Measurements from ENCODE around the gene KIAA1191. TPM values are rescaled to one million over a fixed set of nuclear protein-coding genes. Genes with fewer than 3 reads are reported as not detected.
A peak's percentile ranks its signal among the peaks of the same experiment; 100 is the strongest.

The KIAA1191 gene
- total RNA-seq, 1 donor: 61.9 TPM

DNA sequence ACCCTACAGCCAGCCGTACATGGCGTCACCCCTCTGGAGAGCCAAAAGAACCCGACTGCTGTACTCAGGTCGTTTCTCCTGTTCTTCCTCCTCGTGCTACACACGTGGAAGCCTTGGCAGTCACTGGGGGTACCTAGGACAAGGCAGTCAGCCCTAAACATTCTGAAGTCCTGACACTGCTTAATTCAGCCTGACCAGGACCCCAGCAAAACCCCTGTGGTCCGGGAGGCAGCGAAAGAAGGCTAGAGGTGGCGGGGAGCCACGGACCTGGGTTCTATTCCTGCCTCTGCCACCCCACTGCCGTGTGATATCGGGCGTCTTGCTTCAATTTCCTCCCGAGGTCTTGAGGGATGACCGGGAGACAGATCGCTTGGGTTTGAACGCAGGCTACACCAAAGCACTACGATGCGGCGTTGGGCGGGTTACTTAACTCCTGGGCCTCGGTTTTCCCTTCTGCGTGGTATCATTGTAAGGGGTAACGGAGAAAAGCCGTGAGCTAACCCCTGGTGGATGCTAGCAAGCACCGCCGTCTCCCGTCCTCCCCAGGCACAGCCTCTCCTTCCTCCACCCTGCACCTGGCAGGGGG is 3.3 kb upstream of the KIAA1191 start:
- no peak for TF ChIP-seq CTCF (IDR thresholded peaks at IDR 0.05; ENCODE audit: extremely low read depth, low read depth, low read length)
- peaks cover 20% of the 10 kb centered on the region for H3K79me2 ChIP-seq (ENCODE audit: insufficient read depth, low read length)
- H4K20me1 ChIP-seq (ENCODE audit: insufficient read depth, low read length): peaks cover 4% of the 10 kb centered on the region
- H3K9me3 ChIP-seq (ENCODE audit: low read depth, low read length): no peaks in the 10 kb centered on the region
- H3K4me3 ChIP-seq (ENCODE audit: insufficient read depth, low read length): peak overlapping the region; percentile 87
- H3K4me1 ChIP-seq (ENCODE audit: insufficient read depth, low read length): peaks cover 16% of the 10 kb centered on the region
- H3K4me2 ChIP-seq (ENCODE audit: insufficient read depth, low read length): peak overlapping the region; percentile 93
- H3K27ac ChIP-seq (ENCODE audit: low read depth, low read length): peak overlapping the region; percentile 8
- peak overlapping the region; percentile 93 for H2AFZ ChIP-seq (ENCODE audit: low read length)
- H3K36me3 ChIP-seq (ENCODE audit: insufficient read depth, low read length): peaks cover 7% of the 10 kb centered on the region
- no peaks in the 10 kb centered on the region for H3K27me3 ChIP-seq (ENCODE audit: insufficient read depth, low read length)
- no peak for DNase-seq (ENCODE audit: insufficient read length, low spot score, missing footprints)

- Histone ChIP-seq H3K4me1 (ENCODE audit: insufficient read depth, low read length) (peaks cover 16% of the 10 kb centered on the region), H3K27me3 (ENCODE audit: insufficient read depth, low read length) (no peaks in the 10 kb centered on the region), H3K4me3 (ENCODE audit: insufficient read depth, low read length) (peak overlapping the region; percentile 99), H3K36me3 (ENCODE audit: insufficient read depth, low read length) (peaks cover 12% of the 10 kb centered on the region), H3K4me2 (ENCODE audit: insufficient read depth, low read length) (peak overlapping the region; percentile 93), H2AFZ (ENCODE audit: low read length) (peak overlapping the region; percentile 99), H3K9me3 (ENCODE audit: low read depth, low read length) (no peaks in the 10 kb centered on the region), H4K20me1 (ENCODE audit: insufficient read depth, low read length) (peaks cover 14% of the 10 kb centered on the region), H3K27ac (ENCODE audit: low read depth, low read length) (no peak overlapping the region), H3K79me2 (ENCODE audit: insufficient read depth, low read length) (peaks cover 41% of the 10 kb centered on the region)
- DNase-seq (ENCODE audit: insufficient read length, low spot score, missing footprints): peak; percentile 58
- TF ChIP-seq CTCF (IDR thresholded peaks at IDR 0.05; ENCODE audit: extremely low read depth, low read depth, low read length): no peak
These were observed 598 bp upstream of the KIAA1191 start for GRCh38 chr5:176362233-176362490.

GRCh38 chr5:176360894-176361436 is 599 bp downstream of the KIAA1191 start:
- peaks cover 47% of the 10 kb centered on the region for H3K79me2 ChIP-seq (ENCODE audit: insufficient read depth, low read length)
- TF ChIP-seq CTCF (IDR thresholded peaks at IDR 0.05; ENCODE audit: extremely low read depth, low read depth, low read length): no peak
- H3K9me3 ChIP-seq (ENCODE audit: low read depth, low read length): no peaks in the 10 kb centered on the region
- peak overlapping the region; percentile 97 for H2AFZ ChIP-seq (ENCODE audit: low read length)
- peaks cover 20% of the 10 kb centered on the region for H4K20me1 ChIP-seq (ENCODE audit: insufficient read depth, low read length)
- peak overlapping the region; percentile 77 for H3K27ac ChIP-seq (ENCODE audit: low read depth, low read length)
- H3K36me3 ChIP-seq (ENCODE audit: insufficient read depth, low read length): peaks cover 14% of the 10 kb centered on the region
- H3K27me3 ChIP-seq (ENCODE audit: insufficient read depth, low read length): no peaks in the 10 kb centered on the region
- H3K4me3 ChIP-seq (ENCODE audit: insufficient read depth, low read length): peak overlapping the region; percentile 99
- peaks cover 9% of the 10 kb centered on the region for H3K4me1 ChIP-seq (ENCODE audit: insufficient read depth, low read length)
- H3K4me2 ChIP-seq (ENCODE audit: insufficient read depth, low read length): peak overlapping the region; percentile 93
- DNase-seq (ENCODE audit: insufficient read length, low spot score, missing footprints): no peak

DNA sequence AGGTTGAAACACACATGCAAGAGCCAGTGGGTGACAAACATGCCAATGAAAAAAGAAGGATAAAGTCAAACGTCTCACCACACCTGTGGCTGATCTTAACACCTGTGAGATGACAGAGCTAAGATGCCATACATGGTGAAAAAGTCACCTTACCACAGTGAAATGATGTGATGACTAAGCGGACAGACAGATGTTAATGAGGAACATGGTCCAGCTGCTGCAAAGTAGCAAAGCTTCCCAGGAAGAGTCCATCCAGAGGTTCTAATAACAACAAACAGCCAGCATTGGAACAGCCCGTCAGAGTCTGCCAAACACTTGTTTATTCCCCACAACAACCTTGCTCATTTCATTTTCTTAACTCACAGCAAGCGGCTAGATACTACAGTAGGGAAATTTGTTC is 1.9 kb downstream of the KIAA1191 start:
- H2AFZ ChIP-seq (ENCODE audit: low read length): no peak overlapping the region
- H3K4me2 ChIP-seq (ENCODE audit: insufficient read depth, low read length): no peak overlapping the region
- no peak overlapping the region for H3K4me3 ChIP-seq (ENCODE audit: insufficient read depth, low read length)
- DNase-seq (ENCODE audit: insufficient read length, low spot score, missing footprints): no peak
- H4K20me1 ChIP-seq (ENCODE audit: insufficient read depth, low read length): peaks cover 30% of the 10 kb centered on the region
- no peaks in the 10 kb centered on the region for H3K9me3 ChIP-seq (ENCODE audit: low read depth, low read length)
- no peak for TF ChIP-seq CTCF (IDR thresholded peaks at IDR 0.05; ENCODE audit: extremely low read depth, low read depth, low read length)
- peaks cover 26% of the 10 kb centered on the region for H3K36me3 ChIP-seq (ENCODE audit: insufficient read depth, low read length)
- no peaks in the 10 kb centered on the region for H3K27me3 ChIP-seq (ENCODE audit: insufficient read depth, low read length)
- peaks cover 60% of the 10 kb centered on the region for H3K79me2 ChIP-seq (ENCODE audit: insufficient read depth, low read length)
- H3K4me1 ChIP-seq (ENCODE audit: insufficient read depth, low read length): peaks cover 6% of the 10 kb centered on the region
- no peak overlapping the region for H3K27ac ChIP-seq (ENCODE audit: low read depth, low read length)
